Ovary (tissue), 9 donors: ENCODE data around the gene F2RL3. TPM values are rescaled to one million over a fixed set of nuclear protein-coding genes. Genes with fewer than 3 reads are reported as not detected.

Source experiments
- DNase-seq, 5 donors: peaks; one replicate each; pipeline ENCODE4 v3.0.0-alpha.2; 2019 to 2020
- H3K27ac ChIP-seq, 2 donors: fragments of 200-600 bp; one replicate each; pipeline versions ENCODE4 v1.5.1 to v1.8.0; 2019 to 2022
- H3K27me3 ChIP-seq: fragments of 200-600 bp; one replicate; pipeline ENCODE4 v1.8.0; 2022
- H3K36me3 ChIP-seq: fragments of 200-600 bp; sonication (generic); one replicate; pipeline ENCODE4 v1.5.1; 2019
- H3K4me1 ChIP-seq: one replicate; pipeline ENCODE4 v1.8.1; 2013; ENCODE audit warnings: mild to moderate bottlenecking, moderate library complexity; ENCODE audit not compliant: insufficient read depth
- H3K4me3 ChIP-seq: fragments of 200-600 bp; sonication (generic); one replicate; pipeline ENCODE4 v1.5.1; 2017
- H3K9me3 ChIP-seq, 2 donors: fragments of 200-600 bp in 1 of 2; sonication (generic) in 1 of 2; one replicate each; pipeline versions ENCODE4 v1.5.1 to v1.8.1; 2013 to 2019; ENCODE audit warnings: mild to moderate bottlenecking in 1 of 2, moderate library complexity in 1 of 2
- CTCF ChIP-seq, 3 donors: fragments of 450-650 bp in 2 of 3; fragments of 200-600 bp in 1 of 3; IDR thresholded peaks; one replicate each; pipeline versions ENCODE4 v1.5.1 to v1.8.0; 2016 to 2022; ENCODE audit warnings: antibody characterized with exemption in 3 of 3, mild to moderate bottlenecking in 1 of 3
- EP300 ChIP-seq: sonication (generic); formaldehyde crosslinking; IDR thresholded peaks from one replicate; pipeline ENCODE4 v1.6.1; 2017; ENCODE audit warnings: antibody characterized with exemption
- POLR2A ChIP-seq: fragments of 450-650 bp; IDR thresholded peaks from one replicate; pipeline ENCODE4 v1.6.1; 2017; ENCODE audit warnings: antibody characterized with exemption, mild to moderate bottlenecking, moderate library complexity
- WGBS, 3 donors: extraction: QIAGEN DNeasy Blood & Tissue Kit in 1 of 3; methylation state at CpG; one replicate each; pipeline versions ENCODE4 v1.1.5 to v1.1.7; 2013 to 2017; 5-methylcytosine and 5-hydroxymethylcytosine counted together
- intact Hi-C, 4 donors: fragments of 100-400 bp; cut with DNase I; formaldehyde crosslinking; loops; one replicate each; pipeline versions ENCODE4 v1.11.0 to v1.15.1; 2022 to 2023
- polyA plus RNA-seq, 2 donors: library from polyadenylated mRNA; stranded (reverse); fragments of 200-250 nt in 1 of 2; fragments of 350-450 nt in 1 of 2; fragmentation: Illumina TruSeq in 1 of 2; extraction: RNeasy Lipid Tissue Mini Kit (QIAGEN cat#74804) in 1 of 2; gene quantifications; one replicate each; pipeline ENCODE4 v1.2.3, GENCODE V29; 2013 to 2014
- total RNA-seq, 7 donors: library from RNA; depleted of rRNA in 2 of 7; stranded (reverse); fragments of >200 nt in 2 of 7; fragmentation: NEBNext Ultra II Directional in 3 of 7; extraction: Animal tissue kit (Norgen Biotek cat#: 25700) in 3 of 7; gene quantifications; one replicate each; pipeline versions ENCODE4 v1.1.0 to v1.2.4, GENCODE V29; 2016 to 2023
- donor health status: DM: no; HTN: no; CAD: no; lungs with moderate emphysema.
- donor health status: DM: no; HTN: no; CAD: no.
- donor health status: Bipolar disorder and iron deficiency.
- donor health status: DM: yes; HTN: yes; CAD: no.
- donor health status: DM: no; HTN: no; CAD: no.
- donor health status: DM: yes; HTN: yes; CAD: no.

Gene F2RL3
- total and polyA plus RNA-seq, 9 donors: 0.08 to 5.4 (median 0.92) TPM

- Histone ChIP-seq H3K27me3 (no peaks in the 10 kb centered on the region), H3K4me3 (no peak overlapping the region), H3K27ac (no peak overlapping the region), H3K4me1 (peaks cover 10% of the 10 kb centered on the region), H3K36me3 (no peaks in the 10 kb centered on the region), H3K9me3 (no peaks in the 10 kb centered on the region)
- no peak for DNase-seq
- WGBS, 3 donors: 78 to 90% (median 80%) methylated on average over 19 of the region's 19 CpGs
- TF ChIP-seq CTCF (IDR thresholded peaks at IDR 0.05) (no peak), POLR2A (no peak)
- intact Hi-C loops: no loop called here
Observed at GRCh38 chr19:16892868-16893685, 4.3 kb downstream of the F2RL3 start.

GRCh38 chr19:16893686-16893989 lies 4.8 kb downstream of the F2RL3 start:
- Histone ChIP-seq H3K9me3 (no peaks in the 10 kb centered on the region), H3K27ac (no peak overlapping the region), H3K36me3 (no peaks in the 10 kb centered on the region), H3K27me3 (no peaks in the 10 kb centered on the region), H3K4me1 (peaks cover 10% of the 10 kb centered on the region), H3K4me3 (no peak overlapping the region)
- intact Hi-C loops: no loop called here
- DNase-seq: no peak
- WGBS, 3 donors: 35 to 45% (median 39%) methylated on average over 14 of the region's 14 CpGs
- TF ChIP-seq POLR2A (no peak), CTCF (IDR thresholded peaks at IDR 0.05) (no peak), EP300 (no peak)

GRCh38 chr19:16894080-16894479 lies 5.3 kb downstream of the F2RL3 start:
- Histone ChIP-seq H3K4me1 (peaks cover 5% of the 10 kb centered on the region), H3K4me3 (no peak overlapping the region), H3K36me3 (no peaks in the 10 kb centered on the region), H3K9me3 (no peaks in the 10 kb centered on the region), H3K27ac (no peak overlapping the region), H3K27me3 (no peaks in the 10 kb centered on the region)
- WGBS, 3 donors: 74 to 80% (median 78%) methylated on average over 7 of the region's 7 CpGs
- DNase-seq: no peak
- intact Hi-C loops: no loop called here
- TF ChIP-seq POLR2A (no peak), CTCF (IDR thresholded peaks at IDR 0.05) (no peak), EP300 (no peak)

- H3K36me3 ChIP-seq: no peaks in the 10 kb centered on the region
- intact Hi-C loops: no loop called here
- WGBS, 3 donors: 12 to 48% (median 35%) methylated on average over 25 to 30 of the region's 30 CpGs
- H3K9me3 ChIP-seq: no peaks in the 10 kb centered on the region
- peak overlapping the region; percentile 45 for H3K4me3 ChIP-seq
- TF ChIP-seq POLR2A (no peak), CTCF (IDR thresholded peaks at IDR 0.05) (no peak), EP300 (no peak)
- peak; percentile 64 to 87 (median 77) for DNase-seq
- H3K27ac ChIP-seq: peak overlapping the region; percentile 75 to 83
- H3K27me3 ChIP-seq: no peaks in the 10 kb centered on the region
- no peaks in the 10 kb centered on the region for H3K4me1 ChIP-seq
Observed at GRCh38 chr19:16895467-16896145, 6.8 kb downstream of the F2RL3 start.
